NOMO-1 treated with DMSO at 0.1 percent for 48 hours (cell line): ENCODE measurements around the gene SPATA16.
A peak's percentile ranks its signal among the peaks of the same experiment; 100 is the strongest.

Source experiments
- DNase-seq: peaks from one replicate; lab custom pipeline; 2025; ENCODE audit not compliant: unreplicated experiment; lab: John Stamatoyannopoulos, UW

Gene SPATA16

GRCh38 chr3:172846103-172846561, 294.9 kb downstream of the SPATA16 start:
- peak; percentile 79 for DNase-seq

- DNase-seq, result no peak
These were observed 296.6 kb downstream of the SPATA16 start for GRCh38 chr3:172844428-172844827.

- no peak for DNase-seq
These were observed 300.1 kb downstream of the SPATA16 start for GRCh38 chr3:172840913-172841312.

- DNase-seq, result no peak
These were observed 300.6 kb downstream of the SPATA16 start for GRCh38 chr3:172840463-172840862.

GRCh38 chr3:172839679-172840078, 301.4 kb downstream of the SPATA16 start:
- no peak for DNase-seq
